Esophagus squamous epithelium (tissue), 4 donors: ENCODE measurements around the gene LIN7A.
"Not testable (repeated sequence)": the region's sequence is repeated elsewhere in the genome, so short reads cannot be mapped to it uniquely, and the experiment has no call there.

Source experiments
- POLR2A ChIP-seq, 4 donors: fragments of 450-650 bp; IDR thresholded peaks; one replicate each; pipeline ENCODE4 v1.6.1; 2017; ENCODE audit warnings: antibody characterized with exemption in 4 of 4, mild to moderate bottlenecking in 4 of 4, moderate library complexity in 3 of 4
- TF ChIP-seq, protein P1 (sequence below), 6 experiments: fragments of 450-650 bp in 4 of 6; fragments of 200-600 bp in 2 of 6; sonication (generic) in 2 of 6; IDR thresholded peaks; one replicate each; pipeline ENCODE4 v1.5.1; 2016 to 2019; ENCODE audit warnings: antibody characterized with exemption in 6 of 6, mild to moderate bottlenecking in 4 of 6, moderate library complexity in 4 of 6

DNA sequence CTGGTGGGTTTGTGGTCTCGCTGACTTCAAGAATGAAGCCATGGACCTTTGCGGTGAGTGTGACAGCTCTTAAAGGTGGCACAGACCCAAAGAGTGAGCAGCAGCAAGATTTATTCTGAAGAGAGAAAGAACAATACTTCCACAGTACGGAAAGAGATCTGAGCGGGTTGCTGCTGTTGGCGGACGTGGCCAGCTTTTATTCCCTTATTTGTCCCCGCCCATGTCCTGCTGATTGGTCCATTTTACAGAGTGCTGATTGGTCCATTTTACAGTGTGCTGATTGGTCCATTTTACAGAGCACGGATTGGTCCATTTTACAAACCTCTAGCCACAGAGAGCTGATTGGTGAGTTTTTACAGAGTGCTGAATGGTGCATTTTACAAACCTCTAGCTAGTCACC is 59.3 kb downstream of the LIN7A start:
- not testable (repeated sequence) for TF ChIP-seq POLR2A (IDR thresholded peaks at IDR 0.05)
- TF ChIP-seq, protein P1, sequence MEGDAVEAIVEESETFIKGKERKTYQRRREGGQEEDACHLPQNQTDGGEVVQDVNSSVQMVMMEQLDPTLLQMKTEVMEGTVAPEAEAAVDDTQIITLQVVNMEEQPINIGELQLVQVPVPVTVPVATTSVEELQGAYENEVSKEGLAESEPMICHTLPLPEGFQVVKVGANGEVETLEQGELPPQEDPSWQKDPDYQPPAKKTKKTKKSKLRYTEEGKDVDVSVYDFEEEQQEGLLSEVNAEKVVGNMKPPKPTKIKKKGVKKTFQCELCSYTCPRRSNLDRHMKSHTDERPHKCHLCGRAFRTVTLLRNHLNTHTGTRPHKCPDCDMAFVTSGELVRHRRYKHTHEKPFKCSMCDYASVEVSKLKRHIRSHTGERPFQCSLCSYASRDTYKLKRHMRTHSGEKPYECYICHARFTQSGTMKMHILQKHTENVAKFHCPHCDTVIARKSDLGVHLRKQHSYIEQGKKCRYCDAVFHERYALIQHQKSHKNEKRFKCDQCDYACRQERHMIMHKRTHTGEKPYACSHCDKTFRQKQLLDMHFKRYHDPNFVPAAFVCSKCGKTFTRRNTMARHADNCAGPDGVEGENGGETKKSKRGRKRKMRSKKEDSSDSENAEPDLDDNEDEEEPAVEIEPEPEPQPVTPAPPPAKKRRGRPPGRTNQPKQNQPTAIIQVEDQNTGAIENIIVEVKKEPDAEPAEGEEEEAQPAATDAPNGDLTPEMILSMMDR (IDR thresholded peaks at IDR 0.05) = not testable (repeated sequence)
